GM19351 (cell line): Measurements from ENCODE around the gene INPP5F.
"Not testable (repeated sequence)": the region's sequence is repeated elsewhere in the genome, so short reads cannot be mapped to it uniquely, and the experiment has no call there.

Experiments used
- ATAC-seq: cut with Tn5 transposase; IDR thresholded peaks from one replicate; pipeline ENCODE4 v1.9.1; 2021; ENCODE audit warnings: mild to moderate bottlenecking, moderate library complexity; ENCODE audit not compliant: unreplicated experiment

The INPP5F gene

DNA sequence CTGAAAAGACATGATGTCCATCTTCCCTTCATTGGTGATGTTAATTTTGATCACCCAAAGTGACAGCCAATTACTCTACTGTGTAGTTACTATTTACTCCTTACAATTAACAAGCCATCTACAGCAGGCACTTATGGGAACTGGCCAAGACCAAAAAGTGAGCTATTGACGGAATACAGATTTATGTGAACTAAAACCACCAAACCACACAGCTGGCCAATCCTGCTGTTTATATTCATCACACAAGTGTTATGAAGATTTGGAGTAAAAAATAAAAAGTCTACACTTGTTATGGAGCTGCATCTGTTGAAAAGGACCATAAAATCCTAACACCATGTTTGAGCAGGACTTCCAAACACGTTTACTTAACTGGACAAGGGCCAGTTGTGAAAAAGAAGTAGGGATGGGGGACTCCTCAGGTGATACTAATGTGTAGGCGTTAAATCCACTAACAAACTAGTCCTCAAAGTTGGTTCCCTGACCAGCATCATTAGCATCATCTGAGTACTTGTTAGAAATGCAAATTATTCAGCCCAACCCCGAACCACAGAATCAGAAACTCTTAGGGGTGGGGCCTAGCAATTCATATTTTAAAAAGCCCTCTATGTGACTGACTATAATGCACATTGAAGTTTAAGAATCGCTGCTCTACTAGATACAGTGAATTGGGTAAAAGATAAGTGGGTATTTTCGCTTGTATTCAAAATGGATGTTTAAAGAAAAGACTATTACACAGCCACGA lies 135.2 kb downstream of the INPP5F start:
- ATAC-seq = no peak

DNA sequence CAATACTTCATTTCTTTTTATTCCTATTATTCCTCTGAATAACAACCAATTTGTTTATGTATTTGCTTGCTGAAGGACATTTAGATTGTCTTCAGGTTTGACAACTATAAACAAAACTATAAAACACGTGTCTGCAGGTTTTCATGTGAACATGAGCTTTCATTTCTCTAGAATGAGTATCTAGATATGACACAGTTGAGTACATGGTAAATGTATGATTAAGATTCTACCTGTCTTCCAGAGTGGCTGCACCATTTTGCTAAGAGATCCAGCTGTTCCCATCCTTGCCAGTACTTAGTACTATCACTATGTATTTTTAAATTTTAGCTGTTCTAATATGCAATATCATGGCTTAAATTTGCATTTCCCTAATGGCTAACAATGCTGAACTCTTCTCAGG lies 136.7 kb downstream of the INPP5F start:
- ATAC-seq = no peak

DNA sequence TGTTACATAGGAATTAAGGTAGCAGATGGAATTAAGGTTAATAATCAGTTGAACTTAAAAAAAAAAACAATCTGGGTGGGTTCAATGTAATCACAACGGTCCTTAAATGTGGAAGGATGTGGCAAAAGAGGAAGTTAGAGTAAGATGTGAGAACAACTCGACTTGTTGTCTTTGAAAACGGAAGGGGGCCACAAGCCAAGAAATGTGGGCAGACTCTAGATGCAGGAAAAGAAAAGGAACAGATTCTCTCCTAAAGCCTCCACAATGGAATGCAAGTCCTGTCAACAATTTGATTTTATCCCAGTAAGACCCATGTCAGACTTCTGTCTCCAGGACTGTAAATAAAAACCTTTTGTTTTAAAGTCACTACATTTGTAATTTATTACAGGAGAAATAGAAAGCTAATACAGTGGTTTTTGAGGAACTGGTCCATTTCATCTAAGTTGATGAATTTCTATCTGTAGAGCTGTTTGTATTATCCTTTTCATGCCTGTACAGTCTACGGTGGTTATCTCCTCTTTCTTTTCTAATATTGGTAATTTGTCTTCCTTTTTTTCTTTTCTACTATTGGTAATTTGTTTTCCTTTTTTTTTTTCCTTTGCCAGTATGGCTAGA lies 138.2 kb downstream of the INPP5F start:
- no peak for ATAC-seq

DNA sequence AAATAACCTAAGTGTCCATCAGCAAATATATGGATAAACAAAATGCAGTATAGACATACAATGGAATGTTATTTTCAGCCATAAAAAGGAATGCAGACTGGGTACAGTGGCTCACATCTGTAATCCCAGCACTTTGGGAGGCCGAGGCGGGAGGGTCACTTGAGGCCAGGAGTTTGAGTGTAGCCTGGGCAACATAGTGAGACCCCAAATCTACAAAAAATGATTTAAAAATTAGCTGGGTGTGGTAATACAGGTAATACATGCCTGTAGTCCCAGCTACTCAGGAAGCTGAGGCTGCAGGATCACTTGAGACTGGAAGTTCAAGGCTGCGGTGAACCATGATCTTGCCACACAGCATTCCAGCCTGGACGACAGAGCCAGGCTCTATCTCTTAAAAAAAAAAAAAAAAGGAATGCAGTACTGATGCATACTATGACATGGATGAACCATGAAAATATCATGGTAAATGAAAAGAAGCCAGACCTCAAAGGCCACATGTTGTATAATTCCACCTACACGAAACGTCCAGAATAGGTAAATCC lies 139.9 kb downstream of the INPP5F start:
- ATAC-seq = no peak

DNA sequence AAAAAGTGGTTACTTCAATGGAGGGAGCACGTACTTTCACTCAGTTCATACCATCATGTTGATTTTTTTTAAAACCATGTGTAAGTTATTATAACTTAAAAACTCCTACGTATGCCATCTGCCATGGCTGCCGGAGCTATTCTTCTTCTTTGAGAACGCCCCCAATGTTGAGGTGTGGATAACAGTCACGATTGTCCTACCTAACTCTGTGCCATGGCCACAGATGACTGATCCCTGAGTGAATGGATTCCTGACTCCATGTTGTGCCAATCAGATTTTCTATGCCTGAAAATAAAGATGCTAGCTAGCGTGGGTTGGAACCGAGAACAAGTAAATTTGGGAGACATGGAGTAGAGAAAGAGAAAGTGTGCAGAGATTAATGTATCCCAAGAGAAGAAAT lies 141.5 kb downstream of the INPP5F start:
- ATAC-seq = no peak

DNA sequence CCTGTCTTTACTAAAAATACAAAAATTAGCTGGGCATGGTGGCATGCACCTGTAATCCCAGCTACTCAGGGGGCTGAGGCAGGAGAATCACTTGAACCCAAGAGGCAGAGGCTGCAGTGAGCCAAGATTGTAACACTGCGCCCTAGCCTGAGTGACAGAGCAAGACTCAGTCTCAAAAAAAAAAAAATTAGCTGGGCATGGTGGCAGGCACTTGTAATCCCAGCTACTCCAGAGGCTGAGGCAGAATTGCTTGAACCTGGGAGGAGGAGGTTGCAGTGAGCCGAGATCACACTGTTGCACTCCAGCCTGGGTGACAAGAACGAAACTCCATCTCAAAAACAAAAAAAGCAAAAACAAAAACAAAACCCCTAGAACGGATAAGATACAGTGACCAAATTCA lies 143.5 kb downstream of the INPP5F start:
- ATAC-seq = not testable (repeated sequence)

DNA sequence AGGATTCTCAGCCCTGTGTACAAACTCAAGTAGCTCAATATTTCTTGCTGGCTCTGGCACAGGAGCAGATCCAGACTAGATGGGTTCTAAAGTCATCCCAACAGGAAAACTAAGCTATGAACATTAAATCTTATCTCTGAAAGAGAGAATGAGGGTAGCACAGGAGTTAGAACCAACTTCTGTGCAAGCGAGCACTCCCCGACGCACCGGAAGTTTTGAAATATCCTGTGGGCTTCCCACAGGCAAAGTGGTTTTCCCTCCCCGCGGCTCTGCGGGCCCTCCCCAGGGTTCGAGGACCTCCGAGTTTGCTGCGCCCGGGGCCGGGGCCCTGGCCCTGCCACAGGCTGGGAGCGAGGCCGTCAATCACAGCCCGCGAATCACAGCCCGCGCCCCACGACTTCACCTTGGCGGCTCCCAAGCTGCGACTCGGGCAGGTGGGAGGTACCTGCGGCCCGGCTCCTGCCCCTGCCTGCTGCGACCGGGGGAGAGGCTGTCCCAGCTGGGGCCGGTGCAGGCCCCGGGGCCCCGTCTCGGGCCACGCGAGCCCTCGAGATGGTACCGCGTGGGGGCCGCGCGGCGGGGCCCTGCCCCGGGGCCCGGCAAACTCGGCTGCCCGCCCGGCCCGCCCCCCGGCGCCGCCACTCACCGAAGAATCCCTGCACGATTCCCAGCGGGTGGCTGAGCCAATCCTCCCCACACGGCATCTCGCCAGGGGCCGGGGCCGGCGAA lies 146.2 kb downstream of the INPP5F start:
- ATAC-seq = peak; percentile 38

DNA sequence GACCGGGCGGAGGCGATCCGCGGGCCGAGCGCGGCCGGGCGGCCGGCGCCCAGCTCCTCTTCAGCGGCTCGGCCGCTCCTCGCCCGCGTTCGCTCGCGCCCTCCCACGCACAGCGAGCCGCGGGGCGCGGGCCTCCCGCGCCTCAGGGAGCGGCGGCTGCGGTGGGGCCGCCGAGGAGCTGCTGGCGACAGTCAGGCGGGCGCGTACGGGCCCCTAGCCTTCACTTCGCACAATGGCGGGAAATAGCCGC lies 146.7 kb downstream of the INPP5F start, which contains the start of gene MCMBP:
Gene MCMBP (minus strand): TSS at position 234 of the 250 bp plus-strand sequence. CDS start 259 bp downstream, outside the sequence.
- peak; percentile 18 for ATAC-seq

DNA sequence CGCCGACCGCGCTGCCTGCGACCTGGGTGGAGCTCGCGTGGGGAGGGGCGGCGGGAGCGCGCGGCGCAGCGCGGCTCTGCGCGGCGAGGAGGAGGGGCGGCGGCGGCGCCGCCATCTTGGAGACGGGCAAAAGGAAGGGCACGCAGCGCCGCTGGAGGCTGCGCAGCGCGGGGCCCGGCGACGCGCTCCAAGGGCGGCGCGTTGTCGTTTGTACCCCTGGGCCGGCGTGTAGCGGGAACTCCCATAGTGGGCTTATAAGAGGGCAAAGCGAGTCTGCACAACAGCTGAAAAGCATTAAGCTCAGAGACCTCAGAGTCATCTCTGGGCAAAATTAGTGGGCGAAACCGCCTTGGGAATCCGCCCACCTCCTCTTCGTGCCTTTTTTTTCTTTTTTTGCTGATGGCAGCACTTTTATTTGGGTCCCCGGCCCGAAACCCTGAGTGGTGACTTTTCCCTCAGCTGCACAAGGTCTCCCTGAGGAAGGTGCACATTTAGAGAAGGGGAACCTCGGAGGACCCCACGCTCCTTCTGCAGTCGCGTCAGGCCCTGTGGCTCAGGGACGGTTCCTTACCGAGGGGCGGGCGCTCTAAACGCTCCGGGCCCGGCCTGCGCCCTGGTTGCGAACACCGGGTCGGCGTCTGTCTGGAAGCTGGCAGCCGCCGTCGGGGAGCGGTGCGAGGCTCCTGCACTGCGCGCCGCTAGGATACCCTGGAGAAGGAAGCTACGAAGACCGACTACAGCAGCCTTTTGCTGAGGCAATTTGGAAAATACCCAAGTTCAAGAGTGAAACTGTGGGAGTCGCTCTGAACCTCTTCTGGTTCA lies 147.2 kb downstream of the INPP5F start:
- peak; percentile 82 for ATAC-seq

DNA sequence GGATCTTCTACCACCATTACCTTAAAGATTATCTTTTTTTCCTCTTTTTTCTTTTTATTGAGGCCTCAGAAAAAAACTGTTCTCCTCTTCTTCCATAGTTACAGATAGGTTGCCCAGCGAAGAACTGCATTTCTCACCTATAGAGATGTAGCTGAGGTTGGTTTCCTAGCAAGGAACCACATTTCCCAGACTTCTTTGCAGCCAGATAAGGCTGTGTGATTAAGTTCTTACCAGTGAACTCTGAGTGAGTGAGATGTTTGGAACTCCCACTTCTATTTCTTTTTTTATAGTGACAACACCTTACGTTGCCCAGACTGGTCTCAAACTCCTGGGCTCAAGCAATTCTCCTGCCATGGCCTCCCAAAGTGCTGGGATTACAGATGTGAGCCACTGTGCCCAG lies 152.7 kb downstream of the INPP5F start:
- ATAC-seq = no peak
